Aorta (tissue), 5 donors: Measurements from ENCODE around the gene KCNH8. TPM values are rescaled to one million over a fixed set of nuclear protein-coding genes. Genes with fewer than 3 reads are reported as not detected.

Source experiments
- ATAC-seq: fragments of 200-7000 bp; cut with Tn5 transposase; one replicate; pipeline ENCODE4 v1.9.1; 2022; ENCODE audit warnings: moderate library complexity; ENCODE audit not compliant: low FRiP score
- DNase-seq, 2 donors: peaks; one replicate each; pipeline ENCODE4 v3.0.0-alpha.2; 2020
- H3K27ac ChIP-seq, 2 donors: one replicate each; pipeline ENCODE4 v1.5.1; 2013; ENCODE audit warnings: low read length in 2 of 2, mild to moderate bottlenecking in 2 of 2, moderate library complexity in 2 of 2, control low read depth in 1 of 2, inconsistent platforms in 1 of 2, low read depth in 1 of 2
- H3K27me3 ChIP-seq, 2 donors: one replicate each; pipeline ENCODE4 v1.6.1; 2013; ENCODE audit warnings: control low read depth in 1 of 2, low read length in 1 of 2, mild to moderate bottlenecking in 1 of 2, moderate library complexity in 1 of 2; ENCODE audit not compliant: insufficient read depth in 2 of 2, control insufficient read depth in 1 of 2
- H3K36me3 ChIP-seq, 2 donors: one replicate each; pipeline ENCODE4 v1.6.1; 2013; ENCODE audit warnings: control low read depth in 1 of 2, low read length in 1 of 2, mild to moderate bottlenecking in 1 of 2; ENCODE audit not compliant: insufficient read depth in 2 of 2, control insufficient read depth in 1 of 2
- H3K4me1 ChIP-seq, 2 donors: one replicate each; pipeline ENCODE4 v1.6.1; 2013; ENCODE audit warnings: low read length in 2 of 2, control low read depth in 1 of 2, mild to moderate bottlenecking in 1 of 2, moderate library complexity in 1 of 2; ENCODE audit not compliant: insufficient read depth in 2 of 2, control insufficient read depth in 1 of 2
- H3K4me3 ChIP-seq, 2 donors: one replicate each; pipeline ENCODE4 v1.5.1; 2013; ENCODE audit warnings: low read length in 2 of 2, control low read depth in 1 of 2, mild to moderate bottlenecking in 1 of 2
- H3K9me3 ChIP-seq: one replicate; pipeline ENCODE4 v1.6.1; 2013; ENCODE audit warnings: mild to moderate bottlenecking, low read length; ENCODE audit not compliant: control insufficient read depth
- WGBS, 2 donors: extraction: QIAGEN DNeasy Blood & Tissue Kit; methylation state at CpG; one replicate each; pipeline ENCODE4 v1.1.7; 2013; 5-methylcytosine and 5-hydroxymethylcytosine counted together
- intact Hi-C, 2 donors: fragments of 100-400 bp; cut with DNase I; formaldehyde crosslinking; loops; one replicate each; pipeline versions ENCODE4 v1.14.2 to v1.15.0; 2022
- polyA plus RNA-seq, 2 donors: library from polyadenylated mRNA; stranded (reverse); fragments of 200-250 nt; gene quantifications; one replicate each; pipeline ENCODE4 v1.2.3, GENCODE V29; 2013
- total RNA-seq, 2 donors: library from RNA; stranded (reverse); fragmentation: NEBNext Ultra II Directional; extraction: Animal tissue kit (Norgen Biotek cat#: 25700); gene quantifications; one replicate each; pipeline ENCODE4 v1.2.1, GENCODE V29; 2021
- donor health status: healthy with polysubstance abuse.
- donor health status: Bipolar disorder and iron deficiency.
- donor health status: DM: no; HTN: no; CAD: no.
- donor health status: DM: no; HTN: no; CAD: no.
- donor health status: DM: yes; HTN: yes; CAD: no.

KCNH8 gene
- total and polyA plus RNA-seq, 4 donors, result 0.13 to 0.29 (median 0.15) TPM; not detected in 1

GRCh38 chr3:19526071-19526470 is 377.8 kb downstream of the KCNH8 start:
- no peaks in the 10 kb centered on the region for H3K4me1 ChIP-seq

GRCh38 chr3:19527746-19528145 is 379.4 kb downstream of the KCNH8 start:
- Histone ChIP-seq H3K36me3 (no peaks in the 10 kb centered on the region), H3K4me1 (no peaks in the 10 kb centered on the region), H3K4me3 (no peak overlapping the region), H3K9me3 (no peaks in the 10 kb centered on the region), H3K27me3 (no peaks in the 10 kb centered on the region), H3K27ac (no peak overlapping the region)
- 96% methylated on average over 1 of the region's 1 CpG for WGBS, 2 donors
- intact Hi-C loops, result no loop called here
- DNase-seq (no peak), ATAC-seq (no peak)

More at GRCh38 chr3:19526071-19526470, 377.8 kb downstream of the KCNH8 start:
- WGBS, 2 donors, result 70 to 77% methylated on average over 3 of the region's 3 CpGs
- DNase-seq (no peak), ATAC-seq (no peak)
- no peaks in the 10 kb centered on the region for H3K27me3 ChIP-seq
- intact Hi-C loops, result no loop called here
- no peaks in the 10 kb centered on the region for H3K9me3 ChIP-seq
- no peak overlapping the region for H3K4me3 ChIP-seq
- H3K36me3 ChIP-seq, result no peaks in the 10 kb centered on the region
- H3K27ac ChIP-seq, result no peak overlapping the region

GRCh38 chr3:19531426-19531825 is 383.1 kb downstream of the KCNH8 start:
- Histone ChIP-seq H3K4me3 (no peak overlapping the region), H3K27ac (no peak overlapping the region), H3K9me3 (no peaks in the 10 kb centered on the region), H3K36me3 (no peaks in the 10 kb centered on the region), H3K4me1 (peaks cover 0 to 4% of the 10 kb centered on the region in 2 donors), H3K27me3 (no peaks in the 10 kb centered on the region)
- DNase-seq (no peak), ATAC-seq (no peak)
- intact Hi-C loops, result loop anchor here in 1 of 2 donors (10.0 kb wide), 1 partner anchor 107 kb away; no protein-coding TSS in a partner anchor
- WGBS, 2 donors, result 84 to 85% methylated on average over 1 of the region's 1 CpG

- 17 to 19% methylated on average over 2 of the region's 2 CpGs for WGBS, 2 donors
- ATAC-seq (no peak), DNase-seq (no peak)
- Histone ChIP-seq H3K36me3 (no peaks in the 10 kb centered on the region), H3K27ac (no peak overlapping the region), H3K4me1 (peaks cover 3 to 10% of the 10 kb centered on the region in 2 donors), H3K9me3 (no peaks in the 10 kb centered on the region), H3K4me3 (no peak overlapping the region), H3K27me3 (no peaks in the 10 kb centered on the region)
- intact Hi-C loops, result loop anchor here in 1 of 2 donors (5.0 to 10.0 kb wide), 3 partner anchors 115 to 325 kb away; no protein-coding TSS in a partner anchor
Observed at GRCh38 chr3:19539518-19540392, 391.4 kb downstream of the KCNH8 start.

- Histone ChIP-seq H3K4me1 (peaks cover 3 to 10% of the 10 kb centered on the region in 2 donors), H3K4me3 (no peak overlapping the region), H3K27ac (no peak overlapping the region), H3K36me3 (no peaks in the 10 kb centered on the region), H3K9me3 (no peaks in the 10 kb centered on the region), H3K27me3 (no peaks in the 10 kb centered on the region)
- ATAC-seq, result no peak
- WGBS, 2 donors, result 71 to 77% methylated on average over 3 of the region's 3 CpGs
- intact Hi-C loops, result loop anchor here in 1 of 2 donors (5.0 to 10.0 kb wide), 2 partner anchors 193 to 324 kb away; no protein-coding TSS in a partner anchor
- DNase-seq, result no peak
Observed at GRCh38 chr3:19540464-19540863, 392.2 kb downstream of the KCNH8 start.

- Histone ChIP-seq H3K27ac (no peak overlapping the region), H3K9me3 (no peaks in the 10 kb centered on the region), H3K4me3 (no peak overlapping the region), H3K27me3 (no peaks in the 10 kb centered on the region), H3K4me1 (peaks cover 3 to 10% of the 10 kb centered on the region in 2 donors), H3K36me3 (no peaks in the 10 kb centered on the region)
- DNase-seq (no peak), ATAC-seq (no peak)
- intact Hi-C loops, result loop anchor here in 1 of 2 donors (5.0 to 10.0 kb wide), 2 partner anchors 194 to 324 kb away; no protein-coding TSS in a partner anchor
- WGBS, 2 donors, result 95 to 97% methylated on average over 2 of the region's 2 CpGs
Observed at GRCh38 chr3:19541284-19541683, 393.0 kb downstream of the KCNH8 start.

GRCh38 chr3:19543212-19543841 is 395.0 kb downstream of the KCNH8 start:
- no peak for ATAC-seq
- WGBS, 2 donors, result 32 to 36% methylated on average over 4 of the region's 4 CpGs

GRCh38 chr3:19547665-19548464 is 399.6 kb downstream of the KCNH8 start:
- no peaks in the 10 kb centered on the region for H3K27me3 ChIP-seq
- intact Hi-C loops, result loop anchor here (2.0 to 10.0 kb wide), 2 partner anchors 199 to 317 kb away; no protein-coding TSS in a partner anchor
- ATAC-seq, result no peak
- H3K9me3 ChIP-seq, result no peaks in the 10 kb centered on the region
- H3K27ac ChIP-seq, result no peak overlapping the region
- DNase-seq, result no peak
- H3K4me1 ChIP-seq, result peaks cover 0 to 2% of the 10 kb centered on the region in 2 donors
- no peaks in the 10 kb centered on the region for H3K36me3 ChIP-seq
- no peak overlapping the region for H3K4me3 ChIP-seq
- WGBS, 2 donors, result 62 to 76% methylated on average over 2 of the region's 2 CpGs

More at GRCh38 chr3:19543212-19543841, 395.0 kb downstream of the KCNH8 start:
- Histone ChIP-seq H3K4me3 (no peak overlapping the region), H3K36me3 (no peaks in the 10 kb centered on the region), H3K4me1 (peaks cover 3 to 10% of the 10 kb centered on the region in 2 donors), H3K9me3 (no peaks in the 10 kb centered on the region), H3K27me3 (no peaks in the 10 kb centered on the region), H3K27ac (no peak overlapping the region)
- intact Hi-C loops, result loop anchor here in 1 of 2 donors (5.0 to 10.0 kb wide), 2 partner anchors 196 to 321 kb away; no protein-coding TSS in a partner anchor
- no peak for DNase-seq
